Sigmoid colon (tissue), 4 donors: ENCODE data around the gene RPP14.

Source experiments
- CTCF ChIP-seq, 4 experiments: fragments of 450-650 bp in 3 of 4; fragments of 200-600 bp in 1 of 4; IDR thresholded peaks; one replicate each; pipeline ENCODE4 v1.5.1; 2016 to 2019; ENCODE audit warnings: antibody characterized with exemption in 4 of 4, mild to moderate bottlenecking in 3 of 4, moderate library complexity in 2 of 4
- EP300 ChIP-seq, 4 donors: sonication (generic); formaldehyde crosslinking; IDR thresholded peaks; one replicate each; pipeline ENCODE4 v1.6.1; 2017; ENCODE audit warnings: antibody characterized with exemption in 4 of 4
- POLR2A ChIP-seq, 2 donors: fragments of 450-650 bp; IDR thresholded peaks; one replicate each; pipeline ENCODE4 v1.6.1; 2016; ENCODE audit warnings: antibody characterized with exemption in 2 of 2, mild to moderate bottlenecking in 2 of 2, moderate library complexity in 2 of 2
- POLR2AphosphoS5 ChIP-seq, 4 donors: sonication (generic); formaldehyde crosslinking; IDR thresholded peaks; one replicate each; pipeline ENCODE4 v1.6.1; 2017; ENCODE audit warnings: antibody characterized with exemption in 4 of 4

DNA sequence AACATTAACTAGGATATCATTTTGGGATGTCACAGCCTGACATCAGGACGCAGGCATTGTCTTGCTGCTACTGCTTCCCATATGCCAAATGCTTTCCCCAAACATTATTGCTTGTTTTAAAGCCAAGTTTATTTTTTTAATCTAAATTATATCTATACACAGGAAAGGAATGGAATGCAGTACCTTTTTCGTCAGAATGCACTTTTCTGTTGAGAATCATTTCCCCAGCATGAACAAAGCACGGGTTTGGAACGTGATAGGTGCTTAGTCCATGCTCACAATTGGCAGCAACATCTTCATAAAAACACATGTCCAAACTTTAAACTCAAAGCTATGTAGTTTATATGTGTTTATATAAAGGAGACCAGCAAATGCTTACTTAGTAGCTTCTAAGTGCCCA is 52.8 kb downstream of the RPP14 start:
- no peak for TF ChIP-seq POLR2A (IDR thresholded peaks at IDR 0.05)
- TF ChIP-seq CTCF (IDR thresholded peaks at IDR 0.05) = no peak
- peak in 2 of 4 donors; percentile 8 to 23 for TF ChIP-seq EP300 (IDR thresholded peaks at IDR 0.05)
- peak in 2 of 4 donors; percentile 25 to 48 for TF ChIP-seq POLR2AphosphoS5 (IDR thresholded peaks at IDR 0.05)
